Body of pancreas (tissue), 4 donors: ENCODE measurements around the gene SLC19A1. TPM values are rescaled to one million over a fixed set of nuclear protein-coding genes. Genes with fewer than 3 reads are reported as not detected.

Experiments
- ATAC-seq: fragments of 150-250 bp; one replicate; pipeline ENCODE4 v1.9.1; 2016
- DNase-seq, 4 donors: peaks; one replicate each; pipeline ENCODE4 v3.0.0-alpha.2; 2019
- H3K27ac ChIP-seq, 4 donors: fragments of 200-600 bp; sonication (generic); 1 replicate in 3 of 4; 2 replicates in 1 of 4; pipeline versions ENCODE4 v1.5.1 to v1.6.1; 2016 to 2019; ENCODE audit warnings: mild to moderate bottlenecking in 1 of 4, mixed read lengths in 1 of 4, moderate library complexity in 1 of 4
- H3K27me3 ChIP-seq, 2 donors: fragments of 200-600 bp; sonication (generic); one replicate each; pipeline ENCODE4 v1.6.0; 2016; ENCODE audit warnings: mild to moderate bottlenecking in 1 of 2
- H3K36me3 ChIP-seq, 2 donors: fragments of 200-600 bp; sonication (generic); replicated peaks in 1 of 2; 2 replicates each; pipeline ENCODE4 v1.5.1; 2016; ENCODE audit warnings: low read depth in 2 of 2; ENCODE audit not compliant: insufficient read depth in 1 of 2
- H3K4me1 ChIP-seq: fragments of 200-600 bp; sonication (generic); one replicate; pipeline ENCODE4 v1.6.0; 2016
- H3K4me3 ChIP-seq, 2 donors: fragments of 200-600 bp; sonication (generic); 1 replicate in 1 of 2; 2 replicates in 1 of 2; pipeline ENCODE4 v1.5.1; 2016 to 2019
- H3K9me3 ChIP-seq, 3 donors: fragments of 200-600 bp; sonication (generic); 1 replicate in 2 of 3; 2 replicates in 1 of 3; pipeline ENCODE4 v1.5.1; 2016
- CTCF ChIP-seq, 7 experiments: fragments of 450-650 bp in 4 of 7; fragments of 200-600 bp in 3 of 7; sonication (generic) in 3 of 7; IDR thresholded peaks; one replicate each; pipeline ENCODE4 v1.5.1; 2016 to 2019; ENCODE audit warnings: antibody characterized with exemption in 7 of 7
- POLR2A ChIP-seq, 3 donors: fragments of 450-650 bp; IDR thresholded peaks; one replicate each; pipeline ENCODE4 v1.6.1; 2016; ENCODE audit warnings: antibody characterized with exemption in 3 of 3, mild to moderate bottlenecking in 2 of 3
- WGBS, 2 donors: methylation state at CpG; one replicate each; pipeline ENCODE4 v1.1.5; 2017; 5-methylcytosine and 5-hydroxymethylcytosine counted together
- intact Hi-C: fragments of 100-400 bp; cut with DNase I; formaldehyde crosslinking; loops from one replicate; pipeline ENCODE4 v1.15.1; 2023
- total RNA-seq, 2 donors: library from RNA; depleted of rRNA; stranded (reverse); fragments of >200 nt; gene quantifications; one replicate each; pipeline ENCODE4 v1.1.0, GENCODE V29; 2016

Gene SLC19A1
- total RNA-seq, 2 donors from 2014 or later = 2.6 to 7.0 TPM

GRCh38 chr21:45560106-45561021 is 18.1 kb upstream of the SLC19A1 start:
- 69 to 71% methylated on average over 19 to 30 of the region's 30 CpGs for WGBS, 2 donors
- H3K36me3 ChIP-seq = no peaks in the 10 kb centered on the region
- no peak overlapping the region for H3K4me3 ChIP-seq
- intact Hi-C loops = no loop called here
- no peak overlapping the region for H3K27ac ChIP-seq
- peaks cover 7% of the 10 kb centered on the region for H3K4me1 ChIP-seq
- DNase-seq (no peak), ATAC-seq (no peak)
- no peaks in the 10 kb centered on the region for H3K27me3 ChIP-seq
- no peaks in the 10 kb centered on the region for H3K9me3 ChIP-seq
- TF ChIP-seq CTCF (IDR thresholded peaks at IDR 0.05) (no peak), POLR2A (IDR thresholded peaks at IDR 0.05) (no peak)

DNA sequence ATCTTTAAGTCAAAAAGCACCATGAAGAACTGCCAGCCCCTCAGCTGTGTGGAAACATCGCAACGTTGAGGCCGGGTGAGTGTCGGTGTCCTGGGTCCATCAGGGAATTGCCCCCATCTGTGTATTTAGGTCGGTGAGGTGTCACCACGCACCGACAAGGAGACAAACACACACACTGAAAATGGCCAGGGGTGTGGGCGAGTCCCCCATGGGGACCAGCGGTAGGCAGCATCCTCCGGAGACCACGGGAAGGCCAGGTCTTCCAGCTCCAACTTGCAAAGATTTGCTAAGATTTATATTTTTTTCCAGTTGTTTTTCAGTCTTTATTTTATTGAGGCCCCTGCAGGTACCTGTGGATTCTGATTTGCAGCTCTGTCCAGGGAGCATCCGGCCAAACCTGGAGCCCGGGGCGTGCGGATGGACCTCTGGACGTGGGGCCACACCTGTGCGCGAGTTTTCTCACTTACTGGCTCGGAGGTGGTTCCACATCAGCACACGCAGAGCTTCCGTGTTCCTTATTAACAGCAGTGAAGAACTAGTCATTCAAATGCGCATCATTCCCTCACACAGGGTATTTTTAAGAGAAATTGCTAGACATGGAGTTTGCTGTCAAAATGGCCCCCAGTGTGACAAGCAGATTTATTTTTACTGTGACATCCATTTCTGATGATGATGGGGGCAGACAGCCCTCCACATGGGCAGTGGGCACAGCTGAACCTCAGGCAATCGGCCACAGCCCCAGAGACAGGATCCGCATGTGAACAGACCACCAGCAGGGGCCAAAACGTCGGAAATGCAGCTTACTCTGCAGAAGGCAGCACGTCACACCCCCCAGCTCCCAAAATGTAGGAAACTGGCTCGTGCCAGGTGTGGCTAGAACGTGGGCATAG is 17.2 kb upstream of the SLC19A1 start:
- ATAC-seq (no peak), DNase-seq (no peak)
- peaks cover 7% of the 10 kb centered on the region for H3K4me1 ChIP-seq
- no peaks in the 10 kb centered on the region for H3K27me3 ChIP-seq
- TF ChIP-seq POLR2A (IDR thresholded peaks at IDR 0.05) (no peak), CTCF (IDR thresholded peaks at IDR 0.05) (no peak)
- no peak overlapping the region for H3K27ac ChIP-seq
- H3K36me3 ChIP-seq = no peaks in the 10 kb centered on the region
- no peak overlapping the region for H3K4me3 ChIP-seq
- intact Hi-C loops = loop anchor here (5.0 to 10.0 kb wide), 2 partner anchors 38 to 265 kb away; no protein-coding TSS in a partner anchor
- H3K9me3 ChIP-seq = no peaks in the 10 kb centered on the region
- 68 to 81% methylated on average over 22 to 29 of the region's 29 CpGs for WGBS, 2 donors

DNA sequence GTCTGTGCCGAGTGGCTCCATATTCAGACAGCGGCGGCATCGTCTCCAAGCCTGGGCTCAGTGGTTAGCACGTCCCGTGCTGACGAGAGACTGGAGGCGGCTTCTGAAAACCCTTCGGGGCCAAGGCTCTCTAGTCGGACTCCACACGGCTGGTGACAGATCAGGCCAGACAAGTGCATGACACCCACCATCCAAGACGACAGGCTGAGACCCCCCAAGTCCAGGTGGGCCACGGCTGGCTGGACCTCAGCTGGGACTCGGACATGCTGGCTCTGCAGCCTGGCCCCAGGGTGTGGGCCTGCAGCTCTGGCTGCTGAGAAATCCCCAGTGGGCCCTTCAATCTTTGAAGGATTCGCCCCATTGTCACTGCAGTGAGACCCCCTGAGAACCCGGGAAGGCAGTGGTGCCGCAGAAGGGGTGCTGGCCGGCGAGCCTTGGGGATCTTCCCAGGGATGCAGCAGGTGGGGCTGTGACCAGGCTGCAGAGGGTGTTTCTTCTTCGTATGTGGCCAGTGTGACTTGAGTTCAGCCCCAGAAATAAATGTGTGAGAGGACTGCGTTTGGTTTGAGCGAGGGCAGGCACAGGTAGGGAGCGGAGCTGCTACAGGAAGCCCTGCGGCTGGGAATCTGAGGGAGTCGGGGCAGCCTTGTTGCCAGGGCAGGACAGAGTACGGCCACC is 15.9 kb upstream of the SLC19A1 start:
- no peak overlapping the region for H3K27ac ChIP-seq
- ATAC-seq (no peak), DNase-seq (no peak)
- no peaks in the 10 kb centered on the region for H3K9me3 ChIP-seq
- WGBS, 2 donors = 71 to 81% methylated on average over 16 to 25 of the region's 26 CpGs
- TF ChIP-seq POLR2A (IDR thresholded peaks at IDR 0.05) = no peak
- no peak for TF ChIP-seq CTCF (IDR thresholded peaks at IDR 0.05)
- no peak overlapping the region for H3K4me3 ChIP-seq
- H3K4me1 ChIP-seq = peaks cover 7% of the 10 kb centered on the region
- no peaks in the 10 kb centered on the region for H3K36me3 ChIP-seq
- intact Hi-C loops = loop anchor here (5.0 to 10.0 kb wide), 2 partner anchors 39 to 267 kb away; no protein-coding TSS in a partner anchor
- no peaks in the 10 kb centered on the region for H3K27me3 ChIP-seq

DNA sequence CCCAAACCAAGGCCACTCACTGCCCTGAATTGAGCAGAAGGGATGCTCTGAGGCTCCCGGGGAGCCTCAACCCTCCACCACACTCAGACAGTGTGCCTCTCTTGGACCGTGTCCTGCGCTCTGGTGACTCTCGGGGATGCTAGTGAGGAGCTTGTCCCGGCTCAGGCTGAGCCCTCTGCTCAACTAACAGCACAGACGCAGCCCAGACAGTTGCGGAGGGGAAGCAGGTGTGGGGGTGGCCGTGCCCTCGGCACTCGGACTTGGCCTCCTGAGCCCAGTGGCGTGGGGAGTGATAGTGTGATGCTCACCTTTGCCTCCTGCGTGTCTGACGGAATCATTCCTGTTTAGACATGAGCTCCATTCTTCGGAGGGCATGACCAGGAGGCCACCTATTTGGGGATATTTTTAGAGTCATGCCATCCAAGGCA is 15.4 kb upstream of the SLC19A1 start:
- no peaks in the 10 kb centered on the region for H3K9me3 ChIP-seq
- no peaks in the 10 kb centered on the region for H3K36me3 ChIP-seq
- no peak overlapping the region for H3K27ac ChIP-seq
- intact Hi-C loops = loop anchor here (5.0 to 10.0 kb wide), 2 partner anchors 40 to 267 kb away; no protein-coding TSS in a partner anchor
- DNase-seq (no peak), ATAC-seq (no peak)
- TF ChIP-seq POLR2A (IDR thresholded peaks at IDR 0.05) (no peak), CTCF (IDR thresholded peaks at IDR 0.05) (no peak)
- WGBS, 2 donors = 78 to 80% methylated on average over 1 to 14 of the region's 14 CpGs
- peaks cover 7% of the 10 kb centered on the region for H3K4me1 ChIP-seq
- H3K27me3 ChIP-seq = no peaks in the 10 kb centered on the region
- no peak overlapping the region for H3K4me3 ChIP-seq
